Activated B cell treated with CpG ODN at 0.5 μM for 24 hours (primary cell): ENCODE data around the gene ANKRD44. TPM values are rescaled to one million over a fixed set of nuclear protein-coding genes. Genes with fewer than 3 reads are reported as not detected.

Experiments
- ATAC-seq: fragments of 200-7000 bp; cut with Tn5 transposase; one replicate; pipeline ENCODE4 v1.10.0; 2021; ENCODE audit warnings: low read depth, mild to moderate bottlenecking, moderate library complexity
- CTCF ChIA-PET: fragments of 350-600 bp; sonication (Branson Sonifier 250); formaldehyde crosslinking; loops from one replicate; lab custom pipeline; 2021; ENCODE audit warnings: antibody characterized with exemption; lab: Charles Lee
- POLR2A ChIA-PET: fragments of 350-600 bp; sonication (Branson Sonifier 250); formaldehyde crosslinking; loops from one replicate; lab custom pipeline; 2021; ENCODE audit warnings: antibody characterized with exemption; lab: Charles Lee
- DNase-seq: peaks from one replicate; pipeline ENCODE4 v3.0.0; 2022
- H3K27ac Mint-ChIP-seq: one replicate; pipeline ENCODE4 v1.8.0; 2020; ENCODE audit warnings: mixed read lengths
- H3K27me3 Mint-ChIP-seq: one replicate; pipeline ENCODE4 v1.8.0; 2021; ENCODE audit warnings: mixed read lengths
- H3K36me3 Mint-ChIP-seq: one replicate; pipeline ENCODE4 v1.8.0; 2021; ENCODE audit warnings: low read depth, mixed read lengths
- H3K4me1 Mint-ChIP-seq: one replicate; pipeline ENCODE4 v1.8.0; 2021; ENCODE audit warnings: mixed read lengths
- H3K4me3 Mint-ChIP-seq: one replicate; pipeline ENCODE4 v1.8.0; 2020; ENCODE audit warnings: mild to moderate bottlenecking, mixed read lengths
- H3K9me3 Mint-ChIP-seq: one replicate; pipeline ENCODE4 v1.8.0; 2020; ENCODE audit warnings: mixed read lengths
- intact Hi-C: fragments of 100-400 bp; cut with micrococcal nuclease; formaldehyde crosslinking; loops from one replicate; pipeline ENCODE4 v1.15.1; 2024
- total RNA-seq: library from RNA; stranded (reverse); gene quantifications from 2 replicates; pipeline ENCODE4 v1.2.3, GENCODE V29; 2022
- TF ChIP-seq, protein P1 (sequence below): fragments of 200-600 bp; IDR thresholded peaks from one replicate; pipeline ENCODE4 v1.8.0; 2022; ENCODE audit warnings: antibody characterized with exemption, mild to moderate bottlenecking

The ANKRD44 gene
- total RNA-seq, 1 donor from 2014 or later, result 185 TPM

GRCh38 chr2:196959734-196960338, 350.7 kb downstream of the ANKRD44 start:
- H3K4me1 Mint-ChIP-seq, result no peaks in the 10 kb centered on the region
- H3K4me3 Mint-ChIP-seq, result no peak overlapping the region
- H3K9me3 Mint-ChIP-seq, result no peaks in the 10 kb centered on the region
- DNase-seq (no peak), ATAC-seq (no peak)
- ChIA-PET CTCF (no interaction called here), POLR2A (no interaction called here)
- H3K27ac Mint-ChIP-seq, result no peak overlapping the region
- intact Hi-C loops, result no loop called here
- TF ChIP-seq, protein P1, sequence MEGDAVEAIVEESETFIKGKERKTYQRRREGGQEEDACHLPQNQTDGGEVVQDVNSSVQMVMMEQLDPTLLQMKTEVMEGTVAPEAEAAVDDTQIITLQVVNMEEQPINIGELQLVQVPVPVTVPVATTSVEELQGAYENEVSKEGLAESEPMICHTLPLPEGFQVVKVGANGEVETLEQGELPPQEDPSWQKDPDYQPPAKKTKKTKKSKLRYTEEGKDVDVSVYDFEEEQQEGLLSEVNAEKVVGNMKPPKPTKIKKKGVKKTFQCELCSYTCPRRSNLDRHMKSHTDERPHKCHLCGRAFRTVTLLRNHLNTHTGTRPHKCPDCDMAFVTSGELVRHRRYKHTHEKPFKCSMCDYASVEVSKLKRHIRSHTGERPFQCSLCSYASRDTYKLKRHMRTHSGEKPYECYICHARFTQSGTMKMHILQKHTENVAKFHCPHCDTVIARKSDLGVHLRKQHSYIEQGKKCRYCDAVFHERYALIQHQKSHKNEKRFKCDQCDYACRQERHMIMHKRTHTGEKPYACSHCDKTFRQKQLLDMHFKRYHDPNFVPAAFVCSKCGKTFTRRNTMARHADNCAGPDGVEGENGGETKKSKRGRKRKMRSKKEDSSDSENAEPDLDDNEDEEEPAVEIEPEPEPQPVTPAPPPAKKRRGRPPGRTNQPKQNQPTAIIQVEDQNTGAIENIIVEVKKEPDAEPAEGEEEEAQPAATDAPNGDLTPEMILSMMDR, result no peak
- H3K36me3 Mint-ChIP-seq, result no peaks in the 10 kb centered on the region
- H3K27me3 Mint-ChIP-seq, result no peaks in the 10 kb centered on the region

- Mint-ChIP-seq H3K27ac (no peak overlapping the region), H3K4me1 (no peaks in the 10 kb centered on the region), H3K27me3 (peaks cover 3% of the 10 kb centered on the region)
These were observed 351.3 kb downstream of the ANKRD44 start for GRCh38 chr2:196959281-196959680.

GRCh38 chr2:196957881-196958525, 352.6 kb downstream of the ANKRD44 start:
- Mint-ChIP-seq H3K36me3 (no peaks in the 10 kb centered on the region), H3K27me3 (peaks cover 3% of the 10 kb centered on the region), H3K4me3 (no peak overlapping the region), H3K27ac (no peak overlapping the region), H3K4me1 (no peaks in the 10 kb centered on the region), H3K9me3 (no peaks in the 10 kb centered on the region)
- intact Hi-C loops, result no loop called here
- TF ChIP-seq, protein P1, result no peak
- CTCF ChIA-PET, result no interaction called here
- POLR2A ChIA-PET, result no interaction called here
- DNase-seq (no peak), ATAC-seq (no peak)

More at GRCh38 chr2:196959281-196959680, 351.3 kb downstream of the ANKRD44 start:
- ChIA-PET CTCF (no interaction called here), POLR2A (no interaction called here)
- no peaks in the 10 kb centered on the region for H3K9me3 Mint-ChIP-seq
- no peak for DNase-seq
- no peak overlapping the region for H3K4me3 Mint-ChIP-seq
- intact Hi-C loops, result no loop called here
- H3K36me3 Mint-ChIP-seq, result no peaks in the 10 kb centered on the region
- ATAC-seq, result no peak
- TF ChIP-seq, protein P1, result no peak

GRCh38 chr2:196957442-196957841, 353.1 kb downstream of the ANKRD44 start:
- POLR2A ChIA-PET, result no interaction called here
- no peaks in the 10 kb centered on the region for H3K4me1 Mint-ChIP-seq

GRCh38 chr2:196956069-196956468, 354.5 kb downstream of the ANKRD44 start:
- H3K4me3 Mint-ChIP-seq, result no peak overlapping the region
- DNase-seq (no peak), ATAC-seq (no peak)
- no peaks in the 10 kb centered on the region for H3K9me3 Mint-ChIP-seq
- TF ChIP-seq, protein P1, result no peak
- H3K27me3 Mint-ChIP-seq, result peaks cover 8% of the 10 kb centered on the region
- no peaks in the 10 kb centered on the region for H3K36me3 Mint-ChIP-seq
- no peak overlapping the region for H3K27ac Mint-ChIP-seq
- POLR2A ChIA-PET, result no interaction called here
- CTCF ChIA-PET, result no interaction called here
- intact Hi-C loops, result no loop called here
- H3K4me1 Mint-ChIP-seq, result no peaks in the 10 kb centered on the region

More at GRCh38 chr2:196957442-196957841, 353.1 kb downstream of the ANKRD44 start:
- TF ChIP-seq, protein P1, result no peak
- CTCF ChIA-PET, result no interaction called here
- DNase-seq (no peak), ATAC-seq (no peak)
- Mint-ChIP-seq H3K4me3 (no peak overlapping the region), H3K36me3 (no peaks in the 10 kb centered on the region), H3K27ac (no peak overlapping the region), H3K27me3 (peaks cover 3% of the 10 kb centered on the region), H3K9me3 (no peaks in the 10 kb centered on the region)
- intact Hi-C loops, result no loop called here
